GM19238 (cell line): ENCODE measurements around the gene CRIP2.

ENCODE experiments used
- DNase-seq: peaks from one replicate; pipeline ENCODE4 v3.0.0; 2011; ENCODE audit warnings: low spot score; ENCODE audit not compliant: insufficient read length

CRIP2 gene

DNA sequence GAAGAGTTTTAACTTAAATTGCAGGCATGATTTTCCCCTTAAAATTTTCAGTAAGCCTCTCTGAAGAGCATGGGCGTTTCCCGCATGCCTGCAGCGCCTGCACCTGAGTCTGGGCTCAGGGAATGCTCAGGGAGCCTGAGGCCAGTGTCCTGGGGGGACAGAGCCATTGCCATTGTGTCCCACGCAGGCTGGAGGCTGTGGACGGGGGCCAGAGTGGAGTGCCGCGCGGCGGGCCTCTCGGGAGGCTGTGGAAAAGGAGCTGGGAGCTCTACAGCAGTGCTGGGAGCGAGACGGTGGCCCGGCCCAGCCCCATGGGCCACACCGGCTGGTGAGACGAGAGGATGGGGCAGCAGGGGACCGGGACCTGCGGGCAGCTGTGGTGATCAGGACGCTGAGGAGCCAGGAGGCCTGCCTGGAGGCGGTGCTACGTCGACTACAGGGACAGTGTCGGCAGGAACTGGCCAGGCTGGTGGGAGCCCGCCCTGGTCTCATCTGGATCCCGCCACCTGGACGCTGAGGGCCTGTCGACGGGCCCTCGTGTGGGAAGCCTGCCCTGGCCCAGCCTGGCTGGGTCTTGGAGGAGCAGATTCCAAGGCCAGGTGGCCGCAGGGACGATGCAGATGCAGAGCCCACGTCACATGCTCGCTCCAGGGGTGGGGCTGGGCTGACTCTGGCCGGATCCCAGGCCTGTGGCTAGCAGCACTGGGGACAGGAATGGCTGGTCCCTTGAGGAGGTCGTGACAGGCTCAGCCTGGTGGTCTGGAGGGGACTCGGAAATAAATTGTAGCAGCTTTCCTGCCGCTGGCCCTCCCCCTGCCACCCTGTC, 24.0 kb downstream of the CRIP2 start:
- no peak for DNase-seq

DNA sequence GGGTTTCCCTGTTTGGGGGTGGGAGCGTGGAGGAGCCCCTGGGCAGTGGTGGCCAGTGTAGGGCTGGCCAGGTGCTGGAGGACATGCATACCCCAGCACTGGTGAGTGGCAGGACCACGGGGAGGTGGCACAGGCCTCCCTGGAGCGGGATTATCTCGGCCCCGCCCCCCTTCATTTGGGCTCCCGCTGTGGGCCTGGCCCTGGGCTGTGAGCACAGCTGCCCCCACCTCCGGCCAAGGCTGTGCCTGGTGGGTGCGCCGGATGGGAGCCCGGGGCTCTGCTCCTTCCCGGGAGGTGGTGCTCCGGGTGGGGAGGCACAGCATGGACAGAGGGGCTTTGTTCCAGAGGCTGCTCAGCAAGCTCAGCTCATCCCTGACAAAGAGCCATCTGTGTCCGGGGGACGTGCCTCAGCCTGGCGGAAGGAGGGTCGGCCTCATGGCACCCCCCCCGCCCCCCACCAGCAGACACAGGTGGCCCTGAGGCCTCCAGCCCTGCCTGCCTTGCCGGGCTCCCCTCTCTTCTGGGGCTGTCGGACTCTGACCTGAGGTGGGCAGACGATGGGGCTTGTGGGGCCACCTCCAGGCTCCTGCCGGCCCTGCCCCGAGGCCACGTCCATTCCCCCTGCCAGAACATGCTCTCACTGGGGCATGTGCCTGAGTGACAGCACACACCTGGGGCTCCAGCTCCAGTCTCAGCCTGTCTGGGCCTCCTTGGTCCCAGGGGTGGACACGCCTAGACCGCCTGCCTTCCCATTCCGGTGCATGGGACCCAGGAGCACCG, 24.8 kb downstream of the CRIP2 start:
- no peak for DNase-seq

DNA sequence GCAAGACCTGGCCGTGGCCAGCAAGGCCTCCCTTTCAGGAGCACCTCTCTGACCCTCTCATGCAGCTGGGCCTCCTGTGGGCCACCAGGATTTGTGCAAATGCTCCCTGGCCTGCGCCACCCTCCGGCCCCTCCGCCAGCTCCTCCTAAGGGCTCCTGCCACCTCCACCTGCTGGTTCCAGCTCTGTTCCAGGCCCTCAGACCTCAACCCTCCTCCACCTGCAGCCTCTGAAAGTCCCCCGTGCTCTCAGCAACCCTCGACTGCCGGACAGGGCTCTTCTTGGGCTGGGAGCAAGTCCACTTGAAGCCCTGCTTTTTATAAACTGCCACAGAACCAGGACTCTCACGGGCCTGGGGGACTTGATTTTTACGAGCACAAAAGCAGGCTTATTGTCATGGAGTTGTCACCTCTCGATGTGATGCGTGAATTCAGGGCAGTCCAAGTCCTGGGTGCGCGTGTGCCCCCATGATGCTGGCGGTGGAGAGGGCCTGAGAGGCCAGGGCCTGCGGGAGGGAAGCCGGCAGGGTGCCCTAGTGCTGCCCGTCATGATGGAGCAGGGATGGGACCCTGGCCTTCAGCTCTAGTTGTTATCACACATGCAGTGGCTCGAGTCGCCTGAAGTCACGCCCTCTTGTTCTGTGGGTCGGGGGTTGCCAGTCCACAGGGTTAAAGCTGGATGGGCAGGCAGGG, 25.6 kb downstream of the CRIP2 start:
- DNase-seq: no peak

DNA sequence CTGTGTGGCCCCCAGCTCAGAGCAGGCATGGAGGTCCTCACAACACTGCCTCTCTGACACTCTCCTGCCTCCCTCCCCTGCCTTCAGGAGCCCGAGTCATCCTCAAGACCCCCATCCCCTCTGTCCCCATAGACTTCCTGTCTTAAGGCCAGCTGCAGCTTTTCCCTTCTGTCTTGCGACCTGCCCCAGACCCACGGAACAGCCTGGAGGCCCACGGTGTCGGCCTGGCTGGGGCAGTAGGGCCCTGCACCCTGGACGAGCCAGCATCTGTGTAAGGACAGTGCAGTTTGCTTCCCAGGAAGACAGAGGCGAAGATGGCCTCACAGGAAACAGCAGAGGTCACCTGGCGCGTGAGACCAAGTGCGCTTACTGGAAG, 26.1 kb downstream of the CRIP2 start:
- DNase-seq: no peak

DNA sequence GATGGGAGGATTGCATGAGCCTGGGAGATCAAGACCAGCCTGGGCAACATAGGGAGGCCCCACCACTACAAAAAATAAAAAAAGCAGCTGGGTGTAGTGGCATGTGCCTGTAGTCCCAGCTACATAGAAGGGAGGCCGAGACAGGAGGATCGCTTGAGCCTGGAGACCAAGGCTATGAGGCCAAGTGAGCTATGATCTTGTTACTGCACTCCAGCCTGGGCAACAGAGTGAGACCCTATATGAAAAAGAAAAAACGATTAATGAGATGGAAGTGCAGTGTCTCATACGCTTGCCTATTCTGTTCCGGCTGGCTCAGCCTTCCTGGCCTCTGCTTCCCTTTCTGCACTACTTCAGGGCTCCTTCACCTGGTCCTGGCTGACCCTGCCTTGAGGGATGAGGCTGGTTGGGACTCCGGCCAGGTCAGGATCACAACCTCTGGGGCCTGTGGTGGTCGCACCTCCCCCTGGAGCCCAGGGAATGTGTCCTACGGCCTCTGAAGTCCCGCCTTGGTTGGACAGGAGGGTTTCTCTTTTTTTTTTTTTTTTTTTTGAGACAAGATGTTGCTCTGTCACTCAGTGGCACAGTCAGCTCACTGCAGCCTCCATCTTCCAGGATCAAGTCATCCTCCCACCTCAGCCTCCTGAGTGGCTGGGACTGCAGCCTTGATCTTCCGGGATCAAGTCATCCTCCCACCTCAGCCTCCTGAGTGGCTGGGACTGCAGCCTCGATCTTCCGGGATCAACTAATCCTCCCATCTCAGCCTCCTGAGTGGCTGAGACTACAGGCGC, 27.1 kb downstream of the CRIP2 start:
- no peak for DNase-seq

DNA sequence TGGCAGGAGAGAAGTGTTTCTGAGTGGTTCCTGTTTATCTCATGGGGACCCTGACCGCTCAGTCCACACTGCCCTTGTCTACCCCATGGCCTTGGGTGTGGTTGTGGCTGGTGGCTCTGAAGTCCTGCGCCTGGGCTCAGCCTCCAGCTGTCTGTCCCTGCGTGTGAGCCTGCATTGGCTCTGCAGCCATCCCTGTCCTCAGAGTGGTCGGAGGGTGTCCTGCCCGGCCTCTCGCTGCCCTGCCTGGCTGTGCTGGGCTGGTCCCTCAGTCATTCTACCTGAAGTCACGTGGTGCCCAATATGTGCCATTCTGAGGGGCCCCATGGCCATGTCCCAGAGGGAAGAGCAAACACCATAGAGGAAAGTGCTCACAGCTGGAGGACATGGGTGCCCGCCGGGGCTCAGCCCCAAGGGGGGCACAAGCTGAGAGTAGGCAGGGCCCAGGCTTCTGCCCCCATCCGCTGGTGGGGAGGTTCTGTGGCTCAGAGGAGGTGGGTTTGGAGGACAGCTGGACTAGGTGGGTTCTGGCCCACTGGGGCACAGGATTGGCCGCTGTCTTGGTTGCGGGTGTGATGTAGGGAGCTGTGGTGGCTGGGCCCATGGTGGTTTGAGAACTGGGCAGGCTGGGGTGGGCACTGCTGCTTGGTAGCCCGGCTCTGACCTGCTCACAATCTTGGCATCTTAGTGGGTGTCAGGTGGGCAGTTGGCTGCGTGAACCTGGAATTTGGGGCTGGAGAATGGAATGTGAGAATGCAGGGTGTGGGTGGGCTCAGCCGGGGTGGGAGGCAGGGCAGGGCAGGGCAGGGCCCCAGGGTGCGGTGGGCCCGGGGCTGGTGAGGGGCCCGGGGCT, 28.1 kb downstream of the CRIP2 start:
- no peak for DNase-seq

DNA sequence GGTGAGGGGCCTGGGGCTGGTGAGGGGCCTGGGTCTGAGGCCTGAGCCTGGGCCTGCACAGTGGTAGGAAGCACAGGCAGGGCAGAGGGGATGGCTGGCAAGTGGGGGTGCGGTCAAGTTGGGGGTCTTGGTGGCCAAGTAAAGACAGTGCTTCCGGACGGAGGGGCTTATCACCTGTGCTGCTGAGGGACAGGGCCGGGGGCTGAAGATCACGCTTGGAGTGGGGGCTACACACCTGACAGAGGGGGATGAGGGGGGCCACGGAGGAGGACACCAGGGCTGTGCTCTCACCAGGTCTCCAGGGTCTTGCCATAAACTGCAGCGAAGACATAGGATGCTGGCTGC, 28.6 kb downstream of the CRIP2 start:
- DNase-seq: no peak

DNA sequence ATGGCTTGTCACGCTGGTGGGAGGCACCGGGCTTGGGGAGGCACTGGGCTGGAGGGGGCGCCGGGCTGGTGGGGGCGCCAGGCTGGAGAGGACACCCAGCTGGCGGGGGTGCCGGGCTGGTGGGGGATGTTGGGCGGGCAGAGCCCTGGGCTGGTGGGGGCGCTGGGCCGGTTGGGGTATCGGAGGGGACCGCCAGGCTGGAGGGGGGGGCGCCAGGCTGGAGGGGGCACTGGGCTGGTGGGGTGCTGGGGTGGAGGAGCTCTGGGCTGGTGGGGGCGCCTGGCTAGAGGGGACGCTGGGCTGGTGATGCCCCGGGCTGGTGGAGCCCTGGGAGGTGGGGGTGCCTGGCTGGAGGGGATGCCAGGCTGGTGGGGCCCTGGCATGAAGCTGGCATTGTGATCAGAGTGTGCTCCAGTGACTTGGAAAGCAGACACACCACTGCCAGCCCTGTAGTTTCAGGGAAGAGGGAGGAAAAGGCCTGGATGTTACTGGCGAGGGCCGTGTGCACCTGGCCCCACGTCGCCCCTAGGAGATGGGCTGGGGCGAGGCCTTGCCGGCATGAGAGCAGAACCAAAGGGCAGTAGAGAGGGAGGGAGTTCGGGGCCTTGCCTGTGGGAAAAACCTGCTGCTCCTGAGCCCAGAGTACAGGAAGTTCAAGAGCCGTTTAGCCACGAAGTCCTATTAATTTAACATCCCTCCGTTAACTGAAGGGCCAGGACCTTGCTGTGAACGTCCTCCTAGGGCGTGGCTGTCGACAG, 29.5 kb downstream of the CRIP2 start:
- DNase-seq: no peak

DNA sequence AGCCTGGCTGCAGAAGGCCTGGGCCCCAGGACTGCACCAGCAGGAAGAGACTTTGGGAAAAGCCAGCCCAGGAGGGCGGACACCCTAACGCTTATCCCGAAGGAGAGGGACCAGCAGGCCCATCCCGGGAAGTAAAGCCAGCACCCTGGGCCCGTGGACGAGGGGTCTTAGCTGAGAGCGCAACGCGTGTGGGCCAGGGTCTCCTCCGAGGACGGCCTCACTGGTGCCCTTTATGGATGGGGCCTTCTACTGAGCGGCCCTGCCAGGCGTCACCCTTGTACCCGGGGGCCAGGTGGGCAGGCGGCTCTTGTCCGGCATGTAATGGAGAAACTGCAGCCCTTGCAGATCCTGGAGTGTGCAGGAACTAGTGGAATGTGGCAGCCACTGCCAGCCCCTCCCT, 30.5 kb downstream of the CRIP2 start:
- DNase-seq: no peak

DNA sequence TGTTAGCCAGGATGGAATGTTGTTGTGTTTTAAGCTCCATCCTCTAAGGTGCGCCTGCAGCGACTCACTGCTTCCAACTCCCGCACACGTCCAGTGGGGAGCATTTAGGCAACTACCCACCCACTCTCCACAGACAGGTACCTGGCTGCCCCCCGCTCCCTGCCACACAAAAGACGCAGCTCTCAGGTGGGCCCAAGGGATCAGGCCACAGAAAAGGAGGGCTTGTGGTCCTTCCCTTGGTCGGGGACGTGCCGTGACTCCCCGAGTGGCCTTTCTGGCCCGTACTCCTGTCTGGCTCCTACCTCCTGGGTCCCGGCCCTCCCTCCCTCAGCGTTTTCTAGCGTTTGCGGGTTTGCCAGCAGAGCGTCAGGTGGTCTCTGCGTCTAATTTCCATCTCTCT, 32.6 kb downstream of the CRIP2 start:
- DNase-seq: no peak

DNA sequence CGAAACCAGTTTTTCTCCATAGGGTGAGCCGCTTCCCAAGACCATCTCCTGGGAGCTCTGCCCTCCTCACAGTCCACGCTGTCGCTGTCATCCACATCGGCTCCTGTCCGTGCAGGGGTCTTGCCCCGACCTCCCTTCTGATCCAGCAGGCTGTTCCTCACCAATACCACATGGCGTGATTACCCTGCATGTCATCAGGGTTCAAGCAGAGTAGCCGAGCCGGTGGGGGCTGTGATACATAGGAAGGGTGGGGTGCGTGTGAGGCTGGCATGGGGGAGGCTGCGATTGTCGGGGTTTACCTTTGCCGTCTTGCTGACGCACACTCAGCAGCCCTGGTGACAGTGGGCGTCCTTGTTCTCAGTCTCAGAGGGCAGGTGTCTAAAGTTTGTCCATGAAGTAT, 33.4 kb downstream of the CRIP2 start:
- no peak for DNase-seq

DNA sequence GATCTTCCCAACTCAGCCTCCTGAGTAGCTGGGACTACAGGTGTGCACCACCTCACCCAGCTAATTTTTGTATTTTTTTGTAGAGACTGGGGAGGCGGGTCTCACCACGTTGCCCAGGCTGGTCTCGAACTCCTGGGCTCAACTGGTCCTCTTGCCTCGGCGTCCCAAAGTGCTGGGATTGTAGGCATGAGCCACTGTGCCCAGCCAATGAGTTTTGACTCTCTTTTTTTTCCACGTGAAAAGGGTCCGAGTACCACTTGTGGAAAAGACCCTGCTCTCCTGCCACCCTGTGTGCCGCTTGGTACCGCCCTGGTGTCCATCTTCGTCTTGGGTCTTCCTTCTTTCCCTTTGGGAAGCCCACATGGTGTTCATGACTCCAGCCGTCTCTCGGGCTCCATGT, 34.0 kb downstream of the CRIP2 start:
- DNase-seq: no peak

DNA sequence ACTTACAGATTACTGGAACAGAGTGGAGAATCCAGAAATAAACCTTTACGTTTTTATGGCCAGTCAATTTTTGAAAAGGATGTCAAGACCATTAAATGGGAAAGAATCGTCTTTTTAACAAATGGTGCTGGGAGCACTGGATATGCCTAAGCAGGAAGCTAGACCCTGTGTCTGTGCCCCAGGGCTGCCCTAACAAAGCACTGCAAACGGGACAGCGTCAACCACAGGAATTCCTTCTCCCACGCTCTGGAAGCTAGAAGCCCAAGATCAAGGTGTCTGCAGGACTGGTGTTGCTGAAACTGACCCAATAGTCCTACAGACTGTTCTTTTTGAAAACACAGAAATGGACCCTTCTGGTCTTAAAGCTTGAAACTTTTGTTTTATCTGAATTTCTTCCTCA, 42.5 kb downstream of the CRIP2 start:
- no peak for DNase-seq

DNA sequence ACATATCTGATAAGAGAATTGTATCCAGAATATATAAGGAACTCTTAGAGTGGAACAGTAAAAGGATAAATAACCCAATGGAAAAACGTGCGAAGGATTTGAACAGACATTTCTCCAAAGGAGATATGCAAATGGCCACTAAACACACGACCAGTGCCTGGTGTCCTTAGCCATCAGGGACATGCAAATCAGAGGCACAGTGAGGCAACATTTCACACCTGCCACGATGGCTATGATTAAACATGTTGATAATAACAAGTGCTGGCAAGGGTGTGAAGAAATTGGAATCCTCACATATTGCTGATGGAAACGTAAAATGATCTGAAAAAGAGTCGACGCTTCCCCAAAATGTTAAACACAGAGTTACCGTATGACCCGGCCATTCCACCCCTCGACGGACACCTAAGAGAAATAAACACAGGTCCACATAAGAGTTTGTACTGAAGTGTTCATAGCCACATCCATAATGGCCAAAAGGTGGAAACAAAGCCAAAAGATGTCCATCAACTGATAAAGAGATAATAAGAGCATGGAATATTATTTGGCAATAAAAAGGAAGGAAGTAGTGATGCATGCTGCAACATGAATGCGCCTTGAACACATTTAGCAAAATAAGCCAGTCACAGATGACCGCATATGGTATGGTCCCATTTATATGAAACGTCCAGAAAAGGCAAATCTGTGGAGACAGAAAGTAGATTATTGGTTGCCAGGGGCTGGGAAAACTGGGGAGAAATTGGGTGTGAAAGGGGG, 45.5 kb downstream of the CRIP2 start:
- no peak for DNase-seq

DNA sequence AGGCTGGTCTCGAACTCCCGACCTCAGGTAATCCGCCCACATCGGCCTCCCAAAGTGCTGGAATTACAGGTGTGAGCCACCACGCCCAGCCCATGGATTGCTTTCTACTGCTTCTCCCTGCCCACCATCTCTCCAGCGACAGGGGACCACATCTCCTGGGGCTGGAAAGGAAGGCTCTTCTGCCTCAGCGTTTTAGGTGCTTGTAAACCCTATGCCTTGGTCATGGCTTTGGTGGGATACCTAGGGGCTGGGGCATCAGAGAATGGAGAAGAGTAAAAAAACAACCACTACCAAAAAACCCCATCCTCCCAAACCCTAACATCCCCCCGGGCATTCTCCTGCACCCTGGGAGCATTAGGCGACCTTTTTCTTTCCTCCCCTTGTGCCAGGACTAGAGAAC, 50.7 kb downstream of the CRIP2 start:
- DNase-seq: no peak

DNA sequence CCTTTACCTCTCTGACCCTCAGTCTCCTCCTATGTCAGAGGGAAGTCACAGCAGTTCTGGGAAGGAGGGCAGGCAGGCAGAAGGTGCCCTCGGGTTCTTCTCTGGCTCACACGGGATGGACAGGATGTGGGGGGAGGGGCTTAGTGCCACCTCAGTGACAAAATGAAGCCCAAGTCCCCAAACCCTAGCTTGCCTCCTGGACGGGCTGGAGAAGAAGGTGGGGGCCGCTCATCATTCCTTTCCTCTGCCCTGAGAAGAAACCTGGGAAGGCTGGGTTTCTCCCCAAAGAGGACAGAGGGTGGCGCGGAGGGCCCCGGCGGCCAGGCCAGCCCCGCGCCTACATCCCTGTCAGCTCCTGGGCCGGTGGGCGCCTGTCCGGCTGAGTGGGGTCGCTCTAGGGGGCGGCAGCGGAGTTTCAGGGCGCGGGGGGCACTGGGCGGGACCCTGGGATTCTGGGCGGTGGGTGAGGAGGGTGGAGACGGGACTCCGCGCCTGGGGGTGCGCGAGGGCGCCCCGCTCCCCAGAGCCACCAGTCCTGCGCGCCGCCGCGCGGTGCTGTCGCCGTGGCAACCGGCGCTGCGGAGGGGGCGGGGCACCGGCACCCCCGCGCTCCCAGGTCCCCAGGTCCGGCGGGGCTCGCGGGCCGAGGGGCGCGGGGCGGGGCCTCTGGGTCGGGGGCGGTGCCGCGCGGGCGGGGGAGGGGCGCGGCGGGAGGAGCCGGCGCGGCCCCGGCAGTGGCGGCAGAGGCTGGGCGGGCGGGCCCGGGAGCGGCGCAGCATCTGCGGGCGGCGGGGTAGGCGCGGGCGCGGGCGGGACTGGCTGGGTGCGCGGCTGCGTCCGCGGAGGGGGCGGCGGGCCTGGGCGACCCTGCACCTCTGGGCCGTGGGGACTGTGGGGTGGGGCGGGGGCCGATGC, 51.5 kb downstream of the CRIP2 start, which contains the start of gene TMEM121:
TSS of gene TMEM121 (plus strand) at position 723 of the 915 bp plus-strand sequence. CDS start 2,252 bp downstream, outside the sequence.
- no peak for DNase-seq

DNA sequence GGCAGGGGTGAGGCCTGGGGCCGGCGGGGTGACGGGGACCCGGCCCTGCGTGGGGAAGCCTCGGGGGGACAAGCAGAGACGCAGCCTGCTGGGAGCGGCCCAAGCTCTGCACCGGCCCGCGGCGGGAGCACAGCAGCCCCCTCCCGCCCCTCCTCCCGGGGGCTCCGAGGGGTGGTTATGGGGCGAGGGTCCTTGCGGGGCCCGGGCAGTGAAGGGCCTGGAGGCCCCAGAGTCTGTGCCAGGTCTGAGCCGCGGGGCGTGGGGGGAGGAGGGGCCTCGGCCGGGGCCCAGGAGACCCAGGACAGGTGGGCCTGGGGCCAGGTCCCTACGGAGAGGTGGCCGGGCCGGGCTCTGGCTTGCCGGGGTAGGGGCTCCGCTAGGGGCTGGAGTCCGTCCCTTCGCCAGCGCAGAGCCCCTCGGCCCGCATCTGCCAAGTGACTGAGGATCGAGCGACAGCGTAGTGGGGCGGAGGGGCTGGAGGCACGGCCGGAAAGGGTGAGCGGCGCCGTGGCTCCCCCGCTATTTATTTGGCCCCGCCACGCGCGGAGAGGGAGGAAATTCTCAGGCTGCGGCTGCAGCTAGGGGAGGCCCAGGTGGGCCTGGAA, 52.3 kb downstream of the CRIP2 start:
- DNase-seq: no peak

DNA sequence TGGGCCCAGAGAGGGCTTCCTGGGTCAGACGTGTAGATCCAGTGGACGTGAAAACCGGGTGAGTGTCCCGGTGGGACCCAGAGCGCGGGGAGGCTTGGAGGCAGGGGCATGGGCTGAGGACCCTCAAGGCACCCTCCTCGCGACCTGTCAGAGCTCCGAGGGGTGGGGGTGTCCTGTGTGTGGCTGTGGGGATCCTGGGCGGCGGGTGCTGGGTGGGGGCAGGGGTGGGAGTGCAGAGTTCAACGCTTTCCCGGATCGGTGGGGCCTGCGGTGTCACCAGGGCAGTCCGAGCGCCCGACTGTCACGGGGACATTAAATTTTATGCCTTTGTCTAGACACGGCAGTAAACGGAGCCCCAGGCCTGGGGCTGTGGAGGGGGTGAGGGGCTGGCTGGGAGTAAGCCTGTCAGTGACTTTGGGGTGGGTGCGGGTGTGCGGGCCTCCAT, 52.8 kb downstream of the CRIP2 start:
- no peak for DNase-seq
